Gastrocnemius medialis (tissue), 4 donors: ENCODE data around the gene ZNF689. TPM values are rescaled to one million over a fixed set of nuclear protein-coding genes. Genes with fewer than 3 reads are reported as not detected.

ENCODE experiments used
- ATAC-seq, 2 donors: fragments of 150-250 bp; one replicate each; pipeline ENCODE4 v1.9.1; 2016
- DNase-seq, 2 donors: peaks; one replicate each; pipeline ENCODE4 v3.0.0-alpha.2; 2019
- H3K27ac ChIP-seq, 4 donors: fragments of 200-600 bp; sonication (generic); 1 replicate in 1 of 4; 2 replicates in 3 of 4; pipeline ENCODE4 v1.5.1; 2016 to 2018; ENCODE audit warnings: mild to moderate bottlenecking in 2 of 4, moderate library complexity in 1 of 4
- H3K27me3 ChIP-seq, 3 donors: fragments of 200-600 bp; sonication (generic) in 2 of 3; 1 replicate in 1 of 3; 2 replicates in 2 of 3; pipeline versions ENCODE4 v1.5.1 to v1.6.0; 2016 to 2019; ENCODE audit warnings: mild to moderate bottlenecking in 1 of 3, moderate library complexity in 1 of 3
- H3K36me3 ChIP-seq, 2 donors: fragments of 200-600 bp; sonication (generic) in 1 of 2; one replicate each; pipeline ENCODE4 v1.5.1; 2017 to 2018
- H3K4me1 ChIP-seq, 2 donors: fragments of 200-600 bp; sonication (generic) in 1 of 2; one replicate each; pipeline ENCODE4 v1.5.1; 2016 to 2017; ENCODE audit warnings: mild to moderate bottlenecking in 2 of 2
- H3K4me3 ChIP-seq, 4 donors: fragments of 200-600 bp; sonication (generic) in 3 of 4; 1 replicate in 1 of 4; 2 replicates in 3 of 4; pipeline ENCODE4 v1.5.1; 2016 to 2019; ENCODE audit warnings: mild to moderate bottlenecking in 2 of 4
- H3K9me3 ChIP-seq, 3 donors: fragments of 200-600 bp; sonication (generic) in 2 of 3; 1 replicate in 1 of 3; 2 replicates in 2 of 3; pipeline ENCODE4 v1.5.1; 2016 to 2019
- CTCF ChIP-seq, 5 experiments: fragments of 450-650 bp in 3 of 5; fragments of 200-600 bp in 2 of 5; sonication (generic) in 2 of 5; IDR thresholded peaks in 4 of 5; conservative IDR thresholded peaks in 1 of 5; 1 replicate in 4 of 5; 2 replicates in 1 of 5; pipeline ENCODE4 v1.5.1; 2016 to 2019; ENCODE audit warnings: antibody characterized with exemption in 5 of 5, mild to moderate bottlenecking in 3 of 5, moderate library complexity in 3 of 5
- POLR2A ChIP-seq, 2 donors: fragments of 450-650 bp; IDR thresholded peaks; one replicate each; pipeline ENCODE4 v1.6.1; 2017; ENCODE audit warnings: antibody characterized with exemption in 2 of 2, mild to moderate bottlenecking in 2 of 2, moderate library complexity in 2 of 2
- in situ Hi-C, 4 donors: fragments of 200-750 bp; cut with MboI; loops; one replicate each; pipeline versions ENCODE4 v1.15.0 to v1.8.0; 2017; ENCODE audit warnings: low sequenced_read_pairs in 4 of 4
- intact Hi-C: fragments of 100-400 bp; cut with DNase I; formaldehyde crosslinking; loops from one replicate; pipeline ENCODE4 v1.15.1; 2023; ENCODE audit warnings: low total_unique reads
- total RNA-seq, 4 donors: library from RNA; depleted of rRNA; stranded (reverse); fragments of >200 nt; gene quantifications; one replicate each; pipeline versions ENCODE4 v1.1.0 to v1.2.3, GENCODE V29; 2016

Gene ZNF689
- total RNA-seq, 4 donors from 2014 or later: 2.9 to 6.3 (median 6.1) TPM

- H3K27me3 ChIP-seq: no peaks in the 10 kb centered on the region
- H3K9me3 ChIP-seq: no peaks in the 10 kb centered on the region
- no peak overlapping the region for H3K4me3 ChIP-seq
- H3K36me3 ChIP-seq: no peaks in the 10 kb centered on the region
- ATAC-seq: no peak
- no peak for DNase-seq
- no peak overlapping the region for H3K27ac ChIP-seq
- TF ChIP-seq POLR2A (IDR thresholded peaks at IDR 0.05) (no peak), CTCF (IDR thresholded peaks at IDR 0.05 in 4 of 5, conservative IDR thresholded peaks at IDR 0.05 in 1 of 5) (no peak)
- in situ Hi-C loops: loop anchor here in 2 of 4 donors (10.0 kb wide), 1 partner anchor 187 kb away; the partner anchor contains the start of gene DCTPP1 (in 2 of the 2)
- intact Hi-C loops: no loop called here
- no peaks in the 10 kb centered on the region for H3K4me1 ChIP-seq
Observed at GRCh38 chr16:30621765-30622164, 11.6 kb upstream of the ZNF689 start.

GRCh38 chr16:30620169-30620568 lies 10.0 kb upstream of the ZNF689 start:
- Histone ChIP-seq H3K27ac (no peak overlapping the region), H3K9me3 (no peaks in the 10 kb centered on the region), H3K4me3 (no peak overlapping the region), H3K4me1 (no peaks in the 10 kb centered on the region), H3K36me3 (no peaks in the 10 kb centered on the region), H3K27me3 (no peaks in the 10 kb centered on the region)
- intact Hi-C loops (no loop called here), in situ Hi-C loops (loop anchor here in 2 of 4 donors (10.0 kb wide), 1 partner anchor 185 kb away; the partner anchor contains the start of gene DCTPP1 (in 2 of the 2))
- DNase-seq (no peak), ATAC-seq (no peak)
- TF ChIP-seq CTCF (IDR thresholded peaks at IDR 0.05 in 4 of 5, conservative IDR thresholded peaks at IDR 0.05 in 1 of 5) (no peak), POLR2A (IDR thresholded peaks at IDR 0.05) (no peak)

GRCh38 chr16:30619638-30620037 lies 9.4 kb upstream of the ZNF689 start:
- Histone ChIP-seq H3K9me3 (no peaks in the 10 kb centered on the region), H3K4me1 (no peaks in the 10 kb centered on the region), H3K36me3 (no peaks in the 10 kb centered on the region), H3K27ac (peak overlapping the region in 2 of 4 donors; percentile 37 to 59), H3K4me3 (no peak overlapping the region), H3K27me3 (no peaks in the 10 kb centered on the region)
- in situ Hi-C loops: loop anchor here in 2 of 4 donors (10.0 kb wide), 1 partner anchor 185 kb away; the partner anchor contains the start of gene DCTPP1 (in 2 of the 2)
- no peak for DNase-seq
- TF ChIP-seq POLR2A (IDR thresholded peaks at IDR 0.05) (no peak), CTCF (IDR thresholded peaks at IDR 0.05 in 4 of 5, conservative IDR thresholded peaks at IDR 0.05 in 1 of 5) (no peak)
- intact Hi-C loops: no loop called here
- ATAC-seq: peak in 1 of 2 donors; percentile 77

GRCh38 chr16:30619202-30619601 lies 9.0 kb upstream of the ZNF689 start:
- H3K9me3 ChIP-seq: no peaks in the 10 kb centered on the region
- TF ChIP-seq POLR2A (IDR thresholded peaks at IDR 0.05) (no peak), CTCF (IDR thresholded peaks at IDR 0.05 in 4 of 5, conservative IDR thresholded peaks at IDR 0.05 in 1 of 5) (no peak)
- H3K4me3 ChIP-seq: no peak overlapping the region
- ATAC-seq: peak in 1 of 2 donors; percentile 73
- DNase-seq: peak in 1 of 2 donors; percentile 48
- peak overlapping the region in 2 of 4 donors; percentile 37 to 59 for H3K27ac ChIP-seq
- H3K4me1 ChIP-seq: no peaks in the 10 kb centered on the region
- H3K27me3 ChIP-seq: no peaks in the 10 kb centered on the region
- intact Hi-C loops: no loop called here
- in situ Hi-C loops: no loop called here
- H3K36me3 ChIP-seq: no peaks in the 10 kb centered on the region
